Endodermal cell (in vitro differentiated cells): Measurements from ENCODE around the gene ZMAT5. TPM values are rescaled to one million over a fixed set of nuclear protein-coding genes. Genes with fewer than 3 reads are reported as not detected.

ENCODE experiments used
- DNase-seq: peaks from one replicate; pipeline ENCODE4 v3.0.0-alpha.2; 2017
- H3K27ac ChIP-seq: 2 replicates; pipeline ENCODE4 v1.5.1; 2013; ENCODE audit warnings: mild to moderate bottlenecking, low read depth, low read length, moderate library complexity
- H3K27me3 ChIP-seq: 2 replicates; pipeline ENCODE4 v1.6.1; 2013; ENCODE audit warnings: mild to moderate bottlenecking, low read length, moderate library complexity; ENCODE audit not compliant: insufficient read depth, control insufficient read depth, poor library complexity, severe bottlenecking
- H3K36me3 ChIP-seq: 2 replicates; pipeline ENCODE4 v1.7.0; 2013; ENCODE audit warnings: mild to moderate bottlenecking, low read length, moderate library complexity; ENCODE audit not compliant: control insufficient read depth, insufficient read depth
- H3K4me1 ChIP-seq: one replicate; pipeline ENCODE4 v1.7.0; 2013; ENCODE audit warnings: low read length; ENCODE audit not compliant: control insufficient read depth, insufficient read depth
- H3K4me3 ChIP-seq: 2 replicates; pipeline ENCODE4 v1.5.1; 2013; ENCODE audit warnings: mild to moderate bottlenecking, low read length, moderate library complexity
- H3K9ac ChIP-seq: 2 replicates; pipeline ENCODE4 v1.6.1; 2013; ENCODE audit warnings: mild to moderate bottlenecking, low read length, moderate library complexity; ENCODE audit not compliant: poor library complexity, severe bottlenecking; ENCODE audit errors: extremely low read depth
- H3K9me3 ChIP-seq: 2 replicates; pipeline ENCODE4 v1.6.1; 2013; ENCODE audit warnings: mild to moderate bottlenecking, low read length, moderate library complexity; ENCODE audit not compliant: control insufficient read depth
- H3K27ac Mint-ChIP-seq: 2 replicates; pipeline ENCODE4 v1.8.0; 2020; ENCODE audit warnings: mixed read lengths
- H3K27me3 Mint-ChIP-seq: 2 replicates; pipeline ENCODE4 v1.8.0; 2021; ENCODE audit warnings: mild to moderate bottlenecking, mixed read lengths; ENCODE audit not compliant: insufficient read depth
- H3K36me3 Mint-ChIP-seq: 2 replicates; pipeline ENCODE4 v1.8.0; 2020; ENCODE audit warnings: low read depth, mixed read lengths
- H3K4me1 Mint-ChIP-seq: 2 replicates; pipeline ENCODE4 v1.8.0; 2020; ENCODE audit warnings: mixed read lengths
- H3K4me3 Mint-ChIP-seq: 2 replicates; pipeline ENCODE4 v1.8.0; 2020; ENCODE audit warnings: mild to moderate bottlenecking, moderate library complexity, mixed read lengths
- H3K9me3 Mint-ChIP-seq: 2 replicates; pipeline ENCODE4 v1.8.0; 2020; ENCODE audit warnings: mild to moderate bottlenecking, mixed read lengths
- CTCF ChIP-seq: fragments of 200-600 bp; sonication (generic); conservative IDR thresholded peaks from 2 replicates; pipeline ENCODE4 v1.5.0; 2021; ENCODE audit warnings: antibody characterized with exemption, mild to moderate bottlenecking
- WGBS, 2 experiments: methylation state at CpG; one replicate each; pipeline versions ENCODE4 v1.1.5 to v1.1.7; 2013; ENCODE audit warnings: missing lambda C conversion rate in 2 of 2, mixed read lengths in 1 of 2; ENCODE audit not compliant: insufficient coverage in 1 of 2, insufficient read length in 1 of 2; 5-methylcytosine and 5-hydroxymethylcytosine counted together
- total RNA-seq, 2 donors: library from RNA; stranded (reverse); fragmentation: NEBNext Ultra II Directional in 1 of 2; extraction: Animal tissue kit (Norgen Biotek cat#: 25700) in 1 of 2; gene quantifications; 2 replicates in 1 of 2; 3 replicates in 1 of 2; pipeline ENCODE4 v1.2.1, GENCODE V29; 2021

Gene ZMAT5
- total RNA-seq, 2 donors from 2014 or later, result 15.5 to 22.5 TPM

DNA sequence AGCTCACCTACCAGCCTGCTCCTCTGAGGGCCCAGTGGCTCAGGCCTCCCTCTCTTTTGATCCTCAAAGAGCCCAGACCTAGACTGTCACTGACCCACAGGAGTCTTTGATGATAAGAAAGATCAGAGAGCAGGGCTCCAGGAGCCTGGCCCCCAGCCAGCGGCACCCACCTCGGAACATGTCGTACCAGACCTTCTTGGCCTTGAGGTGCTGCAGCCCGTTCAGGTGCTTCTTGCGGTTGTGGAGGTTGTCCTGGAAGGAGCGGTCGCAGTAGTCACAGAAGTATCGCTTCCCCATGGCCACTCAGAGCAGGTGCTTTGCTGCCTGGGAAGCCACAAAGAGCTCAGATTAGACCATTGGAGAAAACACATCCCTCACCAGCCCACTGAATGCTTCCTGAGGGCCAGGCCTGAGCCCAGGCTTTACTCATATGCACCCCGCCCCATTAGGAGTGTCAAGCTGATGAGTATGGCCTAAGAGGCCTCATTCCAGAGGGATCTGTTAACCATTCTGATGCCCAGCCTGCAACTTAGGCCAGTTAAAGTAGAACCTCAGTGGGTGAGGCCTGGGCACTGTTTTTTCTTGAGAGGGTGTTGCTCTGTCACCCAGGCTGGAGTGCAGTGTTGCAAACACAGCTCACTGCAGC lies 18.4 kb downstream of the ZMAT5 start:
- Mint-ChIP-seq H3K27me3 (no peaks in the 10 kb centered on the region), H3K4me3 (no peak overlapping the region), H3K36me3 (peaks cover 13% of the 10 kb centered on the region), H3K27ac (peak overlapping the region; percentile 67), H3K4me1 (no peaks in the 10 kb centered on the region), H3K9me3 (no peaks in the 10 kb centered on the region)
- Histone ChIP-seq H3K27ac (no peak overlapping the region), H3K9ac (no peak overlapping the region), H3K36me3 (no peaks in the 10 kb centered on the region), H3K9me3 (no peaks in the 10 kb centered on the region), H3K4me1 (no peaks in the 10 kb centered on the region), H3K4me3 (no peak overlapping the region), H3K27me3 (no peaks in the 10 kb centered on the region)
- DNase-seq, result no peak
- 92 to 97% methylated on average over 7 to 9 of the region's 9 CpGs for WGBS, 2 experiments
- TF ChIP-seq CTCF, result no peak

GRCh38 chr22:29747832-29748231 lies 19.0 kb downstream of the ZMAT5 start:
- Histone ChIP-seq H3K9ac (no peak overlapping the region), H3K4me3 (no peak overlapping the region), H3K36me3 (no peaks in the 10 kb centered on the region), H3K27ac (no peak overlapping the region), H3K9me3 (no peaks in the 10 kb centered on the region), H3K27me3 (no peaks in the 10 kb centered on the region), H3K4me1 (no peaks in the 10 kb centered on the region)
- TF ChIP-seq CTCF, result no peak
- H3K36me3 Mint-ChIP-seq, result peaks cover 13% of the 10 kb centered on the region
- peak overlapping the region; percentile 67 for H3K27ac Mint-ChIP-seq
- no peak for DNase-seq
- WGBS, 2 experiments, result 92 to 98% methylated on average over 5 to 7 of the region's 7 CpGs
- no peaks in the 10 kb centered on the region for H3K9me3 Mint-ChIP-seq
- H3K27me3 Mint-ChIP-seq, result no peaks in the 10 kb centered on the region
- no peaks in the 10 kb centered on the region for H3K4me1 Mint-ChIP-seq
- H3K4me3 Mint-ChIP-seq, result no peak overlapping the region

GRCh38 chr22:29744902-29745301 lies 21.9 kb downstream of the ZMAT5 start:
- no peaks in the 10 kb centered on the region for H3K4me1 ChIP-seq
- no peaks in the 10 kb centered on the region for H3K27me3 ChIP-seq
- H3K4me3 Mint-ChIP-seq, result no peak overlapping the region
- H3K27me3 Mint-ChIP-seq, result no peaks in the 10 kb centered on the region
- no peaks in the 10 kb centered on the region for H3K9me3 ChIP-seq
- H3K27ac Mint-ChIP-seq, result peak overlapping the region; percentile 7
- no peak overlapping the region for H3K4me3 ChIP-seq
- TF ChIP-seq CTCF, result no peak
- 90 to 100% methylated on average over 2 to 8 of the region's 8 CpGs for WGBS, 2 experiments
- H3K4me1 Mint-ChIP-seq, result no peaks in the 10 kb centered on the region
- H3K27ac ChIP-seq, result no peak overlapping the region
- DNase-seq, result no peak
- H3K36me3 Mint-ChIP-seq, result peaks cover 16% of the 10 kb centered on the region
- H3K36me3 ChIP-seq, result no peaks in the 10 kb centered on the region
- H3K9ac ChIP-seq, result no peak overlapping the region
- H3K9me3 Mint-ChIP-seq, result no peaks in the 10 kb centered on the region
